NCI-H146 treated with DMSO at 0.1 percent for 48 hours (cell line): ENCODE data around the gene CGNL1.

Experiments
- DNase-seq: peaks from one replicate; lab custom pipeline; 2025; ENCODE audit not compliant: unreplicated experiment; lab: John Stamatoyannopoulos, UW

CGNL1 gene

GRCh38 chr15:57495041-57495440 lies 118.7 kb downstream of the CGNL1 start:
- no peak for DNase-seq

GRCh38 chr15:57495554-57496165 lies 119.4 kb downstream of the CGNL1 start:
- DNase-seq = no peak

DNA sequence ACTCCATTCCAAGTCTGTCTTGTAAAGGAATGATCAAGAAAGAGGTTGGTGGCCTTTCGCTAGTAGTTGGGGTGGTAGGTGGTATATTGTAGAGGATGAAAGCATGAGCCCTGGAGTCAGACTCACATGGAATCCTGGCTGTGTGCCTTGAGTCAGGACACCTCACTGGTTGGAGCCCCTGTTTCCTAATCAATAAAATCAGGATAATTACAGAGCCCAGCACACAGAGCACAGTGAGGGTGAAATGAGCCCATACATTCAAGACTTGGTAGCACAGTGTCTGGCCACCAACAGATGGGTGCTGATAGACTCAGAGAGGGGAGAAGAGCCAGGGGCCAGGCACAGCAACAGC lies 120.3 kb downstream of the CGNL1 start:
- peak; percentile 38 for DNase-seq

- DNase-seq = peak; percentile 94
Measured at GRCh38 chr15:57496946-57497869, 120.9 kb downstream of the CGNL1 start.

- DNase-seq = no peak
Measured at GRCh38 chr15:57500256-57500655, 124.0 kb downstream of the CGNL1 start.

DNA sequence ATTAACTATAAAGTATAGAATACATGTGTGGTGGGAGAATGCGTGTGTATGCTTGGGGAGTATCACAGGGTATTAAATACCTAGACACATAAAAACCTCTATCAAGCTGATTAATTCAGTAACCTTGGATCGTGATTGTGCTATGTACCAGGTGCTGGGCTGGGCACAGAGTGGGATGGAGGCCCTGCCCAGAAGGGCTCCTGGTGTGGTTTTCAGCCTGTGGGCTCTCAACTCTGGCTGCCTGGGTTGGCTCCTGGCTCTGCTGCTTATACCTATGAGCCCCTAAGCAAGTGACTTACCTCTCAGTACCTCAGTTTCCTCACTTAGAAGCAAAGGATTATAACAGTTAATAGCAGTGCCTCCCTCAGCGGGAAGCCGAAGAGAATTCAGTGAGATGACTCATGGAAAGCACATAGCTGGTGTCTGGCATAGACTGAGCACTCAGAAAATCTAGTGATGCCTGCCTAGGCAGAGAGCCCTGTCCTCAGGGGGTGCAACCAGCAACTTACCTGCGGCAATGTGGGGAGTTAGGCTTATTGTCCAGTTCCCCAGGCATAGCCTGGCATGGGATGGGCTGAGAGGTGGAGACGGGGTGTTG lies 124.8 kb downstream of the CGNL1 start:
- DNase-seq = no peak

DNA sequence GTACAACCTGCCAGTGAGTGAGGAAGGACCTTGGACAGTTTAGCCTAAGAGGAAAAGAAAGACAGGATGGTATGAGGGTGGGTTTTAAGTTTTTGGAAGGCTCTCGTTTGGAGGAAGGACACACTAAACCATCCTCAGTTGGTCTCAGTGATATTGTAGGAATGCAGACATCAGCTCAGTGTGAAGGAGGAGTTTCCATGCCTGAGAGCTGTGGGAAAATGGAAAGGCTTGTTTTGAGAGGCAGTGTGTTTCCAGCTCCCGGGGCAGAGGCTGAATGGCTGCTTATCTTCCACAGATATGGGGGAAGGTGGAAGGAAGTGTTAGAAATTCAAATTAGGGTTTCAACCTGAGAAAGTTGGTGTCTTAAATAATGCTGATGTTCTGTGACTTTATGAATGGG lies 125.8 kb downstream of the CGNL1 start:
- DNase-seq = no peak

- DNase-seq = no peak
Measured at GRCh38 chr15:57503051-57503702, 126.9 kb downstream of the CGNL1 start.

DNA sequence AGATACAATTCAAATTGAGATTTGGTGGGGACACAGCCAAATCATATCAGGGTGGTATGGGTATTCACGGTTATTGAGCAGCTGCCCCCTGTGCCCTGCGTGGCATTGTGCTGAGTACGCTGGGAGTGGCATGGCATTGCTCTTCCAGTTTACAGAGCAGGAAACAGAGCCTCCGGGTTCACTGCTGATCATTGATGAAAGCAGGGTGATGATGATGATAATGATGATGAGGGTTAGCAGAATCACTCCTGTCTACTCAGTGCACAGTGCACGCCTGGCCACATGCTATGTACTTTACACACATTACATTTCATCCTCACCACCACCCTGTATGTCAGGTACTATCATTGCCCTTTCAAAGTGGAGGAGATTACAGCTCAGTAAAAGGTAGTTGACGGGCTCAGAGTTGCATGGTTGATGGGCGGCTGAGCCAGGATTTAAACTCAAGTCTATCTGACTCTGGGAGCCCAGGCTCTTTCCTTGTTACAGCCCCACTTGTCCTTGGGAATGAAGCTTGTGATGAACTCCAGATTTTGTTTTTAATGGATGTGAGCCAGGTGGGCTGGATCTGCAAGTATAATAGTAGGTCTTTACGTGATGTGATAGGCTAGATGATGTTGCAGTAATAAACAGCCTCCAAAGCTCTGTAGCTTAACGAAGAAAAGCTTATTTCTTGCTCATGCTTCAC lies 127.8 kb downstream of the CGNL1 start:
- no peak for DNase-seq

GRCh38 chr15:57504599-57504940 lies 128.3 kb downstream of the CGNL1 start:
- DNase-seq = no peak

GRCh38 chr15:57505056-57505715 lies 128.9 kb downstream of the CGNL1 start:
- DNase-seq = no peak

GRCh38 chr15:57505949-57506391 lies 129.7 kb downstream of the CGNL1 start:
- DNase-seq = no peak

- DNase-seq = no peak
Measured at GRCh38 chr15:57506422-57506821, 130.1 kb downstream of the CGNL1 start.

- no peak for DNase-seq
Measured at GRCh38 chr15:57507111-57507510, 130.8 kb downstream of the CGNL1 start.

- no peak for DNase-seq
Measured at GRCh38 chr15:57509126-57509525, 132.8 kb downstream of the CGNL1 start.

DNA sequence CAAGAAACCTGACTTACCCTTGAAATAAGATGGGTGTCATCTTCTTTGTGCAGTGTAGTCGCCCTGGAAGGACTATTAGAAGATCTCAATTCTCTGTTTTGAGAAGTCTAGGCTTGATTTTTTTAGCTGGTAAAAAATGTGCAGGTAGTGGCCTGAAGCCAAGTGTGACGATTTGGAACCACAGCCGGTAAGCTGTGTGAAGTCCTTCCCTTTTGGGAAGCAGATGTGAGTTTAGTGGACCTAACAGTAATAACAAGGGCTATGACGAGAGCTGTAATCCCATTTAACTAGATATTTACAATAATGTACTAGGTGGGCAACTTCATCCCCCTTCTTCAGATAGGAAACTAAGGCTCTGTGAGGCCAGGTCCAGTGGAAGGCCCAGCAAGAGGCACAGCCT lies 133.7 kb downstream of the CGNL1 start:
- DNase-seq = no peak

DNA sequence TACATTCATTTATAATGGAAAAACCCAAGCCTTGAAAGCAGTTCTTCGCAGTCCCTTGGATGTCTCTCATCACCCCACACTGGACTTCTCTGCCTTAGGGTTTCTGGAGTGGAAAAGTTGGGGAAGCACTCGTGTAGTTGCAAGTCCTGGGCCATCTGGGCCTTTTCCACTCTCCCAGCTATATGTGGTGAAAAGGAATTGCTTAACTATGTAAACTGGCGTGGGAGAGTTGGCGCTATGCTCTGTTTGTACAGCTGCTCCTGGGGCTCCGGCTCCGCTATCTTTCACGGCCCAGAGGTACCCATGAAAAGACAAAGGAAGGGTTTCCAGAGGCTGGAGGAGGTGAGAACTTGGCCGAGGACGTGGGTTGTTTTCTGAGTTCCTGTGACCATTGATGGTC lies 134.3 kb downstream of the CGNL1 start:
- peak; percentile 81 for DNase-seq

DNA sequence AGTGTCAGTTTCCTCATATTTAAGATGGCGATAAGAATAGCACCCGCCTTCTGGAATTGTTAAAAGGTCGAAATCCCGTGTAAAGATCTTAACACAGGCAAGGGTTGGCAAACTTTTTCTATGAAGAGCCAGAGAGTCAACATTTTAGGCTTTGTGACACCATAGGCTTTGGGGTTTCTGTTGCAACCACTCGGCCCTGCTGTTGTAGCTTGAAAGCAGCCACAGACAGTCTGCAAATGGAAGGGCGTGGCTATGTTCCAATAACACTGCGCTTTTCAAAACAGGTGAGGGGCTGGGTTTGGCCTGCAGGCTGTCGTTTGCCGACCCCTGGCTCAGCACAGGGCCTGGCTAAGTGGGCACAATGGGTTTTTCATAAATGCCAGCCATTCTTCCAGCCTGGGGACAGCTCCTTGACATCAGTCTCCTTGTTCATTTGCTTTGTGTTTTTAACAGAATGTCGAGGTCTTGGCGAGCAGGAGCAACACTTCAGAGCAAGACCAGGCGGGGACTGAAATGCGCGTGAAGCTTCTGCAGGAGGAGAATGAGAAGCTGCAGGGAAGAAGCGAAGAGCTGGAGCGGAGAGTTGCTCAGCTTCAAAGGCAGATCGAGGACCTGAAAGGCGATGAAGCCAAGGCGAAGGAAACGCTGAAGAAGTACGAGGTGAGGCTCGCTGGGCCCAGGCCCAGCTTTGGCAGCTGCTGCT lies 140.2 kb downstream of the CGNL1 start:
- no peak for DNase-seq

DNA sequence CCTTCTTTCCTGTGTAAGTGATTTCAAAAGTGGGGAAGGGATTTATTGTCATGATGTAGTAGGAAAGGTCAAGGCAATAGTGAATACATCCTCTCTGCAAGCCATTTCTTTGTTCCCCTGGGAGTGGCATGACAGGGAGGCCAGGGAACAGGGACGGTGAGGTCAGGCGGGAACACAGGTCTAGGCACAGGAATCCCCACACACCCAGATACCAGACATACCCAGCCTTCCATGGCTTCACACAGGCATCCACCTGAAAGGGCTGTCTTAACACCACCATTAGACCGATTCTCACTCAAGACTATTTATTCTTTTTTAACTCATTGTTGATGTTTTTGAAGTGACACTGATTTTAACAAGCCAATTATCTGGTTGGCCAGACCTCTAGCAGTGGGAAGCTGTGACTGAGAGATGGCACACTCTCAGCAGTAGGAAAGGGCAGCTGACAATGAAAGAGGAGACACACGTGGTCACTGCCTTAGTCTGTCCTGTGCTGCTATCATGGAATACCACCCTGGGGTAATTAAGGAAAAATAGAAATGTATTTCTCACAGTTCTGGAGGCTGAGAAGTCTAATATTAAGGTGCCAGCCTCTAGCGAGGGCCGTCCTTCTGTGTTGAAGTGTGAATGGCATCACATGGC lies 140.8 kb downstream of the CGNL1 start:
- no peak for DNase-seq
